WERI-Rb-1 (cell line): ENCODE measurements around the gene MSANTD3.

Source experiments
- DNase-seq: peaks from one replicate; pipeline ENCODE4 v3.0.0-alpha.2; 2020
- H3K27ac ChIP-seq: fragments of 250-450 bp; sonication (Bioruptor Pico); 2 replicates; pipeline ENCODE4 v1.5.1; 2020; ENCODE audit warnings: mild to moderate bottlenecking, moderate library complexity
- H3K27me3 ChIP-seq: fragments of 250-450 bp; sonication (Bioruptor Pico); 2 replicates; pipeline ENCODE4 v1.5.1; 2021; ENCODE audit warnings: mild to moderate bottlenecking, low read depth, moderate library complexity; ENCODE audit not compliant: insufficient read depth, severe bottlenecking
- H3K36me3 ChIP-seq: fragments of 250-450 bp; sonication (Bioruptor Pico); 2 replicates; pipeline ENCODE4 v1.5.1; 2020; ENCODE audit warnings: mild to moderate bottlenecking, moderate library complexity
- H3K4me3 ChIP-seq: 2 replicates; pipeline ENCODE4 v1.5.1; 2011; ENCODE audit warnings: low read depth, mild to moderate bottlenecking, control low read depth, low read length
- H3K9me3 ChIP-seq: fragments of 250-450 bp; sonication (Bioruptor Pico); 2 replicates; pipeline ENCODE4 v1.5.1; 2021; ENCODE audit warnings: mild to moderate bottlenecking, moderate library complexity; ENCODE audit not compliant: severe bottlenecking
- CTCF ChIP-seq: IDR thresholded peaks from 2 replicates; pipeline ENCODE4 v1.5.1; 2011; ENCODE audit warnings: low read depth, mild to moderate bottlenecking, control low read depth, inconsistent platforms, low read length

The MSANTD3 gene

GRCh38 chr9:100426189-100426529 lies 784 bp upstream of the MSANTD3 start:
- Histone ChIP-seq H3K9me3 (no peaks in the 10 kb centered on the region), H3K27ac (peak overlapping the region; percentile 91), H3K4me3 (peak overlapping the region; percentile 83), H3K36me3 (no peaks in the 10 kb centered on the region; the same call in 1 of the 2 replicates), H3K27me3 (no peaks in the 10 kb centered on the region)
- no peak for DNase-seq
- no peak for TF ChIP-seq CTCF

- H3K9me3 ChIP-seq: no peaks in the 10 kb centered on the region
- H3K36me3 ChIP-seq: peaks cover 5% of the 10 kb centered on the region; the same call in 1 of the 2 replicates
- TF ChIP-seq CTCF: no peak
- DNase-seq: peak; percentile 80
- H3K4me3 ChIP-seq: peak overlapping the region; percentile 87
- no peaks in the 10 kb centered on the region for H3K27me3 ChIP-seq
- peak overlapping the region; percentile 87 for H3K27ac ChIP-seq
Measured at GRCh38 chr9:100427366-100428263, 672 bp downstream of the MSANTD3 start.

GRCh38 chr9:100428871-100429654 lies 2.1 kb downstream of the MSANTD3 start:
- peaks cover 8% of the 10 kb centered on the region; the same call in 1 of the 2 replicates for H3K36me3 ChIP-seq
- no peaks in the 10 kb centered on the region for H3K27me3 ChIP-seq
- no peak overlapping the region for H3K4me3 ChIP-seq
- DNase-seq: no peak
- no peaks in the 10 kb centered on the region for H3K9me3 ChIP-seq
- TF ChIP-seq CTCF: no peak
- H3K27ac ChIP-seq: no peak overlapping the region

GRCh38 chr9:100430286-100430940 lies 3.5 kb downstream of the MSANTD3 start:
- Histone ChIP-seq H3K27ac (no peak overlapping the region), H3K9me3 (no peaks in the 10 kb centered on the region), H3K36me3 (peaks cover 20% of the 10 kb centered on the region), H3K27me3 (no peaks in the 10 kb centered on the region), H3K4me3 (no peak overlapping the region)
- no peak for TF ChIP-seq CTCF
- DNase-seq: no peak

GRCh38 chr9:100431886-100432285 lies 4.9 kb downstream of the MSANTD3 start:
- peaks cover 24% of the 10 kb centered on the region for H3K36me3 ChIP-seq

More at GRCh38 chr9:100431886-100432285, 4.9 kb downstream of the MSANTD3 start:
- H3K27me3 ChIP-seq: no peaks in the 10 kb centered on the region
- H3K27ac ChIP-seq: no peak overlapping the region
- DNase-seq: no peak
- no peaks in the 10 kb centered on the region for H3K9me3 ChIP-seq
- H3K4me3 ChIP-seq: no peak overlapping the region
- no peak for TF ChIP-seq CTCF
